ENCODE measurements around the gene TDRD6.

DNA sequence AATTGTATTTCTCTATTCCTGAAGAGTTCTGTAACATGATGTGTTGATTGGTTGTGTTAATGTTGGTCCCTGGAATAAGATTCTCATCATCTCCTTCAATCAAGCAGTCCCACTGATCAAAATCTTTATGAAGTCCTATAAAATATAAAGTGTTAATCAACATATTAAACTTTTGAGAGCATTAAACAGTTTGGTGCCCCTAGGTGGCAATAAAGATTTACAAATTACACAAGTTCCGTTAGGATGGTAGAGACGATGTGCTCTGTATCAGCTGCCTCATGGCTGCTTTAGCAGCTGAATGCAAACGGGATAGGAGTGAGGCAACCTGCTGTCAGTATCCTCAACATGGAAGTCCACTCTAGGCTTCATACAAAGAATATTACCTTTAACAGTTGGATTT is 16.9 kb downstream of the TDRD6 start:
- TF ChIP-seq, protein P1, sequence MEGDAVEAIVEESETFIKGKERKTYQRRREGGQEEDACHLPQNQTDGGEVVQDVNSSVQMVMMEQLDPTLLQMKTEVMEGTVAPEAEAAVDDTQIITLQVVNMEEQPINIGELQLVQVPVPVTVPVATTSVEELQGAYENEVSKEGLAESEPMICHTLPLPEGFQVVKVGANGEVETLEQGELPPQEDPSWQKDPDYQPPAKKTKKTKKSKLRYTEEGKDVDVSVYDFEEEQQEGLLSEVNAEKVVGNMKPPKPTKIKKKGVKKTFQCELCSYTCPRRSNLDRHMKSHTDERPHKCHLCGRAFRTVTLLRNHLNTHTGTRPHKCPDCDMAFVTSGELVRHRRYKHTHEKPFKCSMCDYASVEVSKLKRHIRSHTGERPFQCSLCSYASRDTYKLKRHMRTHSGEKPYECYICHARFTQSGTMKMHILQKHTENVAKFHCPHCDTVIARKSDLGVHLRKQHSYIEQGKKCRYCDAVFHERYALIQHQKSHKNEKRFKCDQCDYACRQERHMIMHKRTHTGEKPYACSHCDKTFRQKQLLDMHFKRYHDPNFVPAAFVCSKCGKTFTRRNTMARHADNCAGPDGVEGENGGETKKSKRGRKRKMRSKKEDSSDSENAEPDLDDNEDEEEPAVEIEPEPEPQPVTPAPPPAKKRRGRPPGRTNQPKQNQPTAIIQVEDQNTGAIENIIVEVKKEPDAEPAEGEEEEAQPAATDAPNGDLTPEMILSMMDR (IDR thresholded peaks at IDR 0.05; ENCODE audit: low read depth, low read length) = peak; percentile 66
- TF ChIP-seq EZH2phosphoT487 (IDR thresholded peaks at IDR 0.05; ENCODE audit: low read depth) = no peak
